ENCODE results near the gene GALNT4.

The GALNT4 gene

GRCh38 chr12:89524541-89525304 is at the start of gene GALNT4:
Gene GALNT4 (minus strand): TSS chr12:89524796. CDS start chr12:89524549, 247 bp downstream.
- DNase-seq, result peak; percentile 69

GRCh38 chr12:89573051-89573810 is 48.6 kb upstream of the GALNT4 start:
- no peak for DNase-seq

DNA sequence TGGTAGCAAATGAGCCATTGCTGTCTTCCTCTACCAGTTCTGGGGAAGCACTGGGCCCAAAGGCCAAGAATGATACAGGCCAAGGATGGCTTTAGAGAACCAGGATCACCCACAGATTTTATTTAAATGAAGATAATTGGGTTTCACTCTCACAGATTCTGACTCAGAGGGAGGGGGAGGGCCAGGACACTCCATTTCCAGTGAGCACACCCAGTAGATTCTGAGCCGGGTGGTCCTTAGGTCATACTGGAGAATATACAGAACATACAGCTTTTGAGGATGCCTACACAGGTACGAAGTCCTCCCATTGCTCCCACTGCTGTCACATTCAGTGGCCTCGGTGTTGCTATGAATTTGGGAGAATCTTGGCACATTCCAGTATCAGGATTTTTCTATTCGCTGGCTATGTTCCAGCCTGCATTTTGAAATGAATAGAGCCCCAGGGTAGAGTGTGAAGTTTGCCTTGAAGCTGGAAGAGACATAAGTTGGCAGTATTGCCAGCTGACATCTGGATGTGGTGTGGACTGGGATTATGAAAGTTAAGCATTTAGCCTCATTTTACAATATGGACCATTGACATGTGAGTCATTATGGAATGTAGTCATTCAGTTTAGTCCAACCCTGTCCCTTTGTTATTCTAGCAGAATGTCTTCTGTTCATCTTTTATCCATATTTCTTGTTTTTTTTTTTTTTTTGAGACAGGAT is 47.0 kb upstream of the GALNT4 start:
- DNase-seq, result no peak

DNA sequence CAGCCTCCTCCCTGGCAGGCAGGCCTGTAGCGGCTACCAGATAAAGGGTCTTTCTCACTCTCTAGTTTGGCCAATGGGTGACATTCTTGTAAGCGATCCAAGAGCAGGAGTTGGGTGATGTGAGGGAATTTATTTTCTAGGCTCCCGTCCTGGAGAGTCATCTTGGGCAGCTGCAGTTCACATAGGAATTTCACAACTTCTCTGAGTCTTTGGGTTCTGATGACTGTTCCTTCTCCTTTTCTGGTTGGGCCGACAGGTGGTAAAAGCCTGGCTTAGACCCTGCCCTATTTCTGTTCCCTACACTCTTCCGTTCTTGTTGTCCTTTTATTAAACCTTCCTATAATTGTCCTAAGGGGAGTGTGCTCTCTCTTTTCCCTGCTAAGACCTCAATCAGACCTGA is 43.9 kb upstream of the GALNT4 start:
- no peak for DNase-seq

GRCh38 chr12:89567691-89568239 is 43.2 kb upstream of the GALNT4 start:
- DNase-seq, result no peak

GRCh38 chr12:89566615-89567014 is 42.0 kb upstream of the GALNT4 start:
- no peak for DNase-seq

DNA sequence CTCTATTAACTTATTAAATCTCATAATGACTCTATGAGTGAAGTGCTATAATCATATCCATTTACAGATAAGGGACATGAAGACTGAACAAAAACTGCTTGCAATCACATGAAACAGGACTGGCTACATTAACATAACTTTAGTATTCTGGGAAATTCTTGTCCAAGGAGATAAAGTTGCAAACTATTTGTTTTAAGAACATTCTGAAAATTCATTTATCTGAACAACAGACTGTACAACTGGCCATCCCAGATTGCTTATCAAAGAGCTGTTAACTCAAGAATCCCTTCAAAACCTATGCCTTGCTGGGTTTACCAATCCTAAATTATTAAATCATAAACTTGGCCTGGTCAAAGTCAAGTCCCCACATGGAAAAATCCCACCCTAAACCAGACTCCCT is 40.4 kb upstream of the GALNT4 start:
- no peak for DNase-seq

GRCh38 chr12:89559753-89560152 is 35.2 kb upstream of the GALNT4 start:
- no peak for DNase-seq

- DNase-seq, result no peak
Measured at GRCh38 chr12:89556976-89557375, 32.4 kb upstream of the GALNT4 start.

DNA sequence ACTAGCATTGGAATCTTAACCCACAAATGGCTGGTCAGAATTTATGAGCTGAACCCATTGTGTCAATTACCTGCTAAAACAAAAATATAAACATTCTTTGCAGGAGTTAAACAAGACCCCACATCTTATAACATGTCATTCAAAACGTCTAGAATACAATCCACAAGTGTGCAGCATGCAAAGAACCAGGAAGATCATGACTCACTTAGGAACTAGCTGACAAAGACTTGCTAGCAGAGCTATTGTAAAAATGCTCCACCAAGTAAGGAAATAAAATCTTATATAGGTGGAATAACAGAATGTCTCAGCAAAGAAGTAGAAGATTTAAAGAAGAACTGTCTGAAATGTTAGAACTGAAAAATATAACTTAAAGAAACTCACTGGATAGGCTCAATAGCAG is 27.8 kb upstream of the GALNT4 start:
- DNase-seq, result no peak

DNA sequence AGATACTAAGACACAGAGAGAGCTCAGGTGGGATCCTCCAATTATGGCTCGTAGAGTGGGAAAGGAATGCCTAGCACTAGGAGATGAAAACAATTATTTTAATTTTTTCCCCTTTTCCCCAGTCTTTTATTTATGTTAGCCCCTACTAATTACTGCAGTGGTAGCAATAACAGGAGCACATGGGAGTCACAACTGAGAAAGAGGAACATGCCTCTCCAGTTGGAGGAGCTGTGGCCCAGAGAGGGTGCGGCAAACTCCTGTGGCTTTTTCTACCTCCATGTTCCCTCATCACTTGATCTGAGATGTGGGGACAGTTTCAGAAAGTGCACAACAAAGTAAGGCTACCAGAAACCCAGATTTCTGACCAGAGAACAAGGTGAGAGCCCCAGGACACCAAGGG is 27.2 kb upstream of the GALNT4 start:
- no peak for DNase-seq

- no peak for DNase-seq
Measured at GRCh38 chr12:89547101-89547500, 22.5 kb upstream of the GALNT4 start.

GRCh38 chr12:89546151-89546550 is 21.6 kb upstream of the GALNT4 start:
- DNase-seq, result no peak

GRCh38 chr12:89544681-89545184 is 20.1 kb upstream of the GALNT4 start:
- no peak for DNase-seq

GRCh38 chr12:89544022-89544421 is 19.4 kb upstream of the GALNT4 start:
- DNase-seq, result no peak

GRCh38 chr12:89542912-89543592 is 18.5 kb upstream of the GALNT4 start:
- DNase-seq, result peak; percentile 15

DNA sequence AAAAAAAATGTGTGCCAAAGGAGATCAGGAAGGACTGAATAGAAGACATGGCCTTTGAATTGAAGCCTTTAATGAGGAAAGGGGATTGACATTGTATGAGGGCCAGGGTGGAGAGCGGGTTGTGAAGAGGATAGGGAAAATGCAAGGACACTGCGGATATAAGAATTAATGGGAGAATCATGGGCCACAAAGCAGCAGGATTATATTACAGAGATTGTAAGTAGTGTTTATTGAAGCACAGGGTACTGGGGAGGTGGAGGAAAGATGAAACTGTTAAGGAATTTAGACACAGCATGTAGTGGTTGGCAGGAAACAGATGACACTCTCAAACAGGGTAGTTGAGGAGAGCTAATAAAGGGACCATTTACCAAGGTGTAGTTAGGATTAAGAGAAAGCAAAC is 17.6 kb upstream of the GALNT4 start:
- DNase-seq, result no peak

DNA sequence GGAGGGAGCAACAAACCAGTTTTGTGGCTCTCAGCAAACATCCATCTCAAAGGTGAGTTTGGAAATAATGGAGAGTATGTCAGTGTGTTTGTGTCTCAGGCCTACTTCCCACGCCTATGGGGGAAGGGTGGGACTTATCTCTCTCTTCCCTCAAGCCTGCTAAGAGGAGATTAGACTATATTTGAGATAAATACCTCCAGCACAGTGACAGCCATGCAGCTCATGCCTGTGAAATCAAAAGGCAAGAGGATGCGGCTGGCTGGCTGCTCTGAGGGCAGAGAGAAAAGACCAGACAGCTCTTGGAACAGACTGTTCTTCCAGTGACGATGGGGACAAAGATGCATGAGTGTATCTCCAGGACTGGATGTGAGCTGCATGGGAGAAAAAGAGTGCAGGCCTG is 16.0 kb upstream of the GALNT4 start:
- no peak for DNase-seq

- no peak for DNase-seq
Measured at GRCh38 chr12:89539426-89540223, 15.0 kb upstream of the GALNT4 start.

- no peak for DNase-seq
Measured at GRCh38 chr12:89538897-89539296, 14.3 kb upstream of the GALNT4 start.

- no peak for DNase-seq
Measured at GRCh38 chr12:89537389-89537788, 12.8 kb upstream of the GALNT4 start.

DNA sequence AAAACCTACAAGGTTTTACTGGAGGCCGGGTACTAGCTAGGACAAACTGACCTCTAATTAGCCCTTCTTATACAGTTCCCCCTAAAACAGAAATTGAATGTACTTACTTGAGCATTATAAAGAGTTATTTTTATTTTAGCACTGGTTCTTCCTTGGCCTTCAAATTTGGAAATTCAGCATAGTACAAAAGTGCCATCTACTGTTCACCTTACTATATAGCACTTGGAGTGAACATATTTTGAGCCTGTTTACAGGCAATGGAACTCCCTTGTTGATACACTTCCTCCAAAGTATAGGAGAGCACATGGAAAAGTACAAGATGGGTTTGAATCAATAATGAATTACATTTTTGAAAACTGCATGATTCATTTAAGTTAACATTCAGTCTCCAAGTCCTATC is 5.1 kb upstream of the GALNT4 start:
- peak; percentile 46 for DNase-seq

All from GF-D8 (cell line).